GM12878 (cell line): ENCODE data around the gene LIPN. TPM values are rescaled to one million over a fixed set of nuclear protein-coding genes. Genes with fewer than 3 reads are reported as not detected.

Source experiments
- ATAC-seq: fragments of 200-7000 bp; cut with Tn5 transposase; 3 replicates; pipeline ENCODE4 v1.9.1; 2020; ENCODE audit warnings: mild to moderate bottlenecking, moderate library complexity
- BruUV-seq: library from RNA; stranded (reverse); fragments of 400-500 nt; replicated peaks from 2 replicates; lab custom pipeline; 2021; lab: Mats Ljungman, UMichigan
- CTCF ChIA-PET: fragments of 300-600 bp; sonication (Branson Sonifier 250); formaldehyde crosslinking; extraction: SDS; loops from one replicate; lab custom pipeline; 2021; ENCODE audit warnings: inconsistent platforms; lab: Yijun Ruan, JAX
- POLR2A ChIA-PET: fragments of 350-600 bp; formaldehyde crosslinking; extraction: SDS; loops from one replicate; lab custom pipeline; 2021; ENCODE audit warnings: inconsistent platforms; lab: Charles Lee
- RAD21 ChIA-PET: fragments of 300-600 bp; sonication (Branson Sonifier 250); formaldehyde crosslinking; loops from one replicate; lab custom pipeline; 2023; ENCODE audit warnings: antibody characterized with exemption; ENCODE audit not compliant: unreplicated experiment; lab: Charles Lee
- SMC1A ChIA-PET: fragments of 300-600 bp; sonication (Branson Sonifier 250); formaldehyde crosslinking; loops from one replicate; lab custom pipeline; 2023; ENCODE audit not compliant: unreplicated experiment, uncharacterized antibody; lab: Charles Lee
- DNase-seq: peaks from one replicate; pipeline ENCODE4 v3.0.0-alpha.2; 2011; ENCODE audit warnings: low read depth, low spot score
- FAIRE-seq: peaks from 3 replicates; lab custom pipeline; 2011; peaks lifted over from hg19 to GRCh38; lab: Jason Lieb, UNC
- H2AFZ ChIP-seq: 2 replicates; pipeline ENCODE4 v1.6.0; 2011; ENCODE audit warnings: low read depth, low read length, control low read depth; ENCODE audit not compliant: control insufficient read depth
- H3K27ac ChIP-seq: 2 replicates; pipeline ENCODE4 v1.5.1; 2011; ENCODE audit warnings: control low read depth; ENCODE audit not compliant: control insufficient read depth, insufficient read depth
- H3K27me3 ChIP-seq, 2 experiments: replicated peaks in 1 of 2; 2 replicates each; pipeline versions ENCODE4 v1.6.0 to v1.6.1; 2011; ENCODE audit warnings: low read length in 1 of 2; ENCODE audit not compliant: control insufficient read depth in 2 of 2, insufficient read depth in 2 of 2
- H3K36me3 ChIP-seq, 2 experiments: 2 replicates each; pipeline ENCODE4 v1.5.1; 2011; ENCODE audit warnings: low read length in 1 of 2; ENCODE audit not compliant: control insufficient read depth in 2 of 2, insufficient read depth in 2 of 2
- H3K4me1 ChIP-seq: 2 replicates; pipeline ENCODE4 v1.6.1; 2011; ENCODE audit warnings: mild to moderate bottlenecking, low read length, moderate library complexity, mixed read lengths; ENCODE audit not compliant: control insufficient read depth, insufficient read depth
- H3K4me2 ChIP-seq: 2 replicates; pipeline ENCODE4 v1.6.0; 2011; ENCODE audit warnings: control low read depth; ENCODE audit not compliant: control insufficient read depth, insufficient read depth
- H3K4me3 ChIP-seq: fragments of 200-600 bp; sonication (generic); 2 replicates; pipeline ENCODE4 v1.5.1; 2016
- H3K79me2 ChIP-seq: 2 replicates; pipeline ENCODE4 v1.6.0; 2011; ENCODE audit warnings: low read length; ENCODE audit not compliant: control insufficient read depth, insufficient read depth
- H3K9ac ChIP-seq: 2 replicates; pipeline ENCODE4 v1.8.0; 2011; ENCODE audit warnings: low read length, control low read depth, mixed read lengths; ENCODE audit not compliant: control insufficient read depth, insufficient read depth
- H3K9me3 ChIP-seq: replicated peaks from 3 replicates; pipeline ENCODE4 v1.5.1; 2011; ENCODE audit warnings: mild to moderate bottlenecking, low read length; ENCODE audit not compliant: control insufficient read depth, insufficient read depth
- H4K20me1 ChIP-seq: 2 replicates; pipeline ENCODE4 v1.6.0; 2011; ENCODE audit not compliant: control insufficient read depth, insufficient read depth
- CBFB ChIP-seq: IDR thresholded peaks from 2 replicates; pipeline ENCODE4 v1.6.1; 2016; ENCODE audit warnings: antibody characterized with exemption, low read depth
- CREB1 ChIP-seq: IDR thresholded peaks from 2 replicates; pipeline ENCODE4 v1.6.1; 2012; ENCODE audit warnings: low read depth, mild to moderate bottlenecking, inconsistent platforms
- EGR1 ChIP-seq, 2 experiments: IDR thresholded peaks; 1 replicate in 1 of 2; 2 replicates in 1 of 2; pipeline ENCODE4 v1.6.1; 2011 to 2012; ENCODE audit warnings: low read depth in 2 of 2, low read length in 2 of 2, borderline replicate concordance in 1 of 2, mild to moderate bottlenecking in 1 of 2, moderate library complexity in 1 of 2
- ESRRA ChIP-seq: IDR thresholded peaks from 2 replicates; pipeline ENCODE4 v1.6.1; 2012; ENCODE audit warnings: mild to moderate bottlenecking, low read length, improper control_type of control experiment
- GATAD2B ChIP-seq: fragments of 450-650 bp; conservative IDR thresholded peaks from 2 replicates; pipeline ENCODE4 v1.6.1; 2017; ENCODE audit warnings: low read depth, mild to moderate bottlenecking, moderate library complexity
- HCFC1 ChIP-seq: fragments of 150-350 bp; IDR thresholded peaks from 2 replicates; pipeline ENCODE4 v1.6.1; 2014; ENCODE audit warnings: low read length
- HDAC2 ChIP-seq: fragments of 200-600 bp; sonication (generic); IDR thresholded peaks from 2 replicates; pipeline ENCODE4 v1.6.1; 2017
- KAT2A ChIP-seq: conservative IDR thresholded peaks from 2 replicates; pipeline ENCODE4 v1.6.1; 2011; ENCODE audit warnings: low read depth, low read length; ENCODE audit not compliant: control insufficient read depth
- KDM1A ChIP-seq: fragments of 200-600 bp; sonication (generic); IDR thresholded peaks from 2 replicates; pipeline ENCODE4 v1.6.1; 2016; ENCODE audit warnings: borderline replicate concordance
- MXI1 ChIP-seq: fragments of 150-350 bp; IDR thresholded peaks from 2 replicates; pipeline ENCODE4 v1.6.1; 2011; ENCODE audit warnings: low read depth, mild to moderate bottlenecking, inconsistent platforms, low read length, improper control_type of control experiment
- SMAD1 ChIP-seq: fragments of 450-650 bp; IDR thresholded peaks from 2 replicates; pipeline ENCODE4 v1.6.1; 2018; ENCODE audit warnings: mild to moderate bottlenecking, low read depth; ENCODE audit not compliant: partially characterized antibody
- STAT1 ChIP-seq: fragments of 450-650 bp; conservative IDR thresholded peaks from 2 replicates; pipeline ENCODE4 v1.6.1; 2014; ENCODE audit warnings: antibody characterized with exemption, mild to moderate bottlenecking
- TARDBP ChIP-seq: IDR thresholded peaks from 2 replicates; pipeline ENCODE4 v1.6.1; 2016; ENCODE audit warnings: borderline replicate concordance
- TBL1XR1 ChIP-seq: IDR thresholded peaks from 2 replicates; pipeline ENCODE4 v1.6.1; 2012; ENCODE audit warnings: low read depth, low read length, improper control_type of control experiment
- TCF12 ChIP-seq: IDR thresholded peaks from 2 replicates; pipeline ENCODE4 v1.6.1; 2011; ENCODE audit warnings: low read depth, mild to moderate bottlenecking, low read length
- ZNF24 ChIP-seq: fragments of 450-650 bp; IDR thresholded peaks from 2 replicates; pipeline ENCODE4 v1.6.1; 2017; ENCODE audit warnings: antibody characterized with exemption, mild to moderate bottlenecking
- ZNF274 ChIP-seq: IDR thresholded peaks from one replicate; pipeline ENCODE4 v1.8.0; 2011; ENCODE audit not compliant: insufficient read length, insufficient read depth
- WGBS: methylation state at CpG from one replicate; pipeline ENCODE4 v1.1.6; 2016; ENCODE audit warnings: low lambda C conversion rate; ENCODE audit not compliant: insufficient replicate concordance, insufficient coverage; ENCODE audit errors: missing lambda C conversion rate; 5-methylcytosine and 5-hydroxymethylcytosine counted together
- in situ Hi-C: fragments of 300-500 bp; cut with MboI; formaldehyde crosslinking; loops from 9 replicates; pipeline ENCODE4 v1.14.3; 2018; ENCODE audit warnings: mixed read lengths
- intact Hi-C: fragments of 100-400 bp; cut with micrococcal nuclease; formaldehyde crosslinking; loops from one replicate; pipeline ENCODE4 v1.14.2; 2022; ENCODE audit not compliant: unreplicated experiment
- polyA plus RNA-seq, 11 experiments: library from polyadenylated mRNA; depleted of rRNA in 4 of 11; unstranded in 6 of 11; stranded (reverse) in 5 of 11; fragments of >200 nt; fragmentation: Nextera tagmentation in 4 of 11; fragmentation: Illumina TruSeq in 1 of 11; extraction: Ambion mirVana in 4 of 11; extraction: Trizol in 1 of 11; gene quantifications; 1 replicate in 1 of 11; 2 replicates in 10 of 11; pipeline versions ENCODE4 v1.2.1 to v1.2.3, GENCODE V29; 2011 to 2016; ENCODE audit warnings: inconsistent platforms in 2 of 11, missing spikeins in 2 of 11, low read depth in 1 of 11
- total RNA-seq, 4 experiments: library from RNA; depleted of rRNA in 3 of 4; stranded (reverse); fragments of >200 nt in 3 of 4; fragmentation: Illumina TruSeq in 1 of 4; extraction: Trizol in 1 of 4; gene quantifications; 2 replicates each; pipeline versions ENCODE4 v1.2.1 to v1.2.3, GENCODE V29; 2013 to 2021
- TF ChIP-seq, protein P1 (sequence below): IDR thresholded peaks from 2 replicates; pipeline ENCODE4 v1.6.1; 2012; ENCODE audit warnings: low read depth, low read length, improper control_type of control experiment
- TF ChIP-seq, protein P2 (sequence below): fragments of 450-650 bp; IDR thresholded peaks from 2 replicates; pipeline ENCODE4 v1.6.1; 2016; ENCODE audit warnings: mild to moderate bottlenecking
- TF ChIP-seq, protein P3 (sequence below): fragments of 450-650 bp; IDR thresholded peaks from 2 replicates; pipeline ENCODE4 v1.6.1; 2018; ENCODE audit warnings: mild to moderate bottlenecking, low read depth, moderate library complexity; ENCODE audit not compliant: partially characterized antibody

LIPN gene
- total and polyA plus RNA-seq, 10 of the 15 experiments (the other 5 are each of a cell fraction or from before 2014, with no cell fraction given), result 0.06 to 0.23 TPM; not detected in 8

DNA sequence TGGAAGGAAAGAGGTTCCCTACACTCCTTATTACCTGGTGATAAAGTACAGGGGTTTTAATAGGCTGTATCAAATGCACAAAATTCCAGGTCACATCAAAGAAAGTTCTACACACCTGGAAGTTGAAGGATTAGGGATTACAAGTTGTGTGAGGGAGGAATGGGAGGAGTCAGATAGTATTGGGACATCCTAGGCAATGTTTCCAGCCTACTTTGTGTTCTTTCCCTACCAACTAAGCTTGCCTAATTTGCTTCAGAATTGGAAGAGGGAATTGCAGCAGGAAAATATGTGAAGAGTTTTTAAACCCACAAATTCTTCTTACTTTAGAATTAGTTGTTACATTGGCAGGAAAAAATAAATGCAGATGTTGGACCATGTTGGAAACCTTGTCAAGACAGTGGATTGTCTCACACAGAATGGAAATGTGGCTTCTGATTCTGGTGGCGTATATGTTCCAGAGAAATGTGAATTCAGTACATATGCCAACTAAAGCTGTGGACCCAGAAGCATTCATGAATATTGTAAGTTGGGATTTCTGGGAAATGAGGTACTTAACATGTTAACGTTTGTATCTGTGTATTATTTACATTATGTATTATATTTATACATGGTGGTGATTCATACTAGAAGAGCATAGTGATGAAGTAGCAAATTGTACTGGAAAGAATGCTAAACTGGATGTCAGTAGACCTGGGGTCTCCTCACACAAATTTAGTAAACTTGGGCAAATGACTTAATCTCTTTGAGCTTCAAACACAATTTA is 42.9 kb downstream of the LIPN start, which contains the start of gene LIPM (continued):
- TF ChIP-seq, protein P1, sequence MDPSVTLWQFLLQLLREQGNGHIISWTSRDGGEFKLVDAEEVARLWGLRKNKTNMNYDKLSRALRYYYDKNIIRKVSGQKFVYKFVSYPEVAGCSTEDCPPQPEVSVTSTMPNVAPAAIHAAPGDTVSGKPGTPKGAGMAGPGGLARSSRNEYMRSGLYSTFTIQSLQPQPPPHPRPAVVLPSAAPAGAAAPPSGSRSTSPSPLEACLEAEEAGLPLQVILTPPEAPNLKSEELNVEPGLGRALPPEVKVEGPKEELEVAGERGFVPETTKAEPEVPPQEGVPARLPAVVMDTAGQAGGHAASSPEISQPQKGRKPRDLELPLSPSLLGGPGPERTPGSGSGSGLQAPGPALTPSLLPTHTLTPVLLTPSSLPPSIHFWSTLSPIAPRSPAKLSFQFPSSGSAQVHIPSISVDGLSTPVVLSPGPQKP, result no peak
- TF ChIP-seq GATAD2B, result no peak
- TF ChIP-seq CREB1, result no peak
- TF ChIP-seq ZNF24, result no peak
- no peak for TF ChIP-seq STAT1
- TF ChIP-seq ZNF274, result no peak
- TF ChIP-seq, protein P2, sequence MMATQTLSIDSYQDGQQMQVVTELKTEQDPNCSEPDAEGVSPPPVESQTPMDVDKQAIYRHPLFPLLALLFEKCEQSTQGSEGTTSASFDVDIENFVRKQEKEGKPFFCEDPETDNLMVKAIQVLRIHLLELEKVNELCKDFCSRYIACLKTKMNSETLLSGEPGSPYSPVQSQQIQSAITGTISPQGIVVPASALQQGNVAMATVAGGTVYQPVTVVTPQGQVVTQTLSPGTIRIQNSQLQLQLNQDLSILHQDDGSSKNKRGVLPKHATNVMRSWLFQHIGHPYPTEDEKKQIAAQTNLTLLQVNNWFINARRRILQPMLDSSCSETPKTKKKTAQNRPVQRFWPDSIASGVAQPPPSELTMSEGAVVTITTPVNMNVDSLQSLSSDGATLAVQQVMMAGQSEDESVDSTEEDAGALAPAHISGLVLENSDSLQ, result no peak
- TF ChIP-seq KDM1A, result no peak

DNA sequence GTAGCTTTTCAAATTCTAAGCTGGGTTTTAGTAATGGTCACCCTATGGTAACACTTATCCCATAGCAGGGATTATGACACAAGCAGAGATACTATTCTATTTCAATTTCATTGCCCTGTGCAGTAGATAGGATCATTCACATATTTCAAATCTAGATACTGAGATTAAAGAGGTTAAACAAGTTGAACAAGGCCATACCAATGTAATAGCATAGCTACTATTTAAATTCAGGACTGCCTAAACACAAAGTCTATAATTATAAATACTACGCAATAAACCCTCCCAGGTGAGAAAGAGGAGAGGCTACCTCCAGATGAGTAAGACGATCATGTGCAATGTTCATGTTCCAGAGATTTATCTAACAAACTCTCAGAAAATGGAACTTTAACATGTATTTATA is 43.8 kb downstream of the LIPN start:
- Histone ChIP-seq H3K79me2 (no peaks in the 10 kb centered on the region), H3K27ac (no peak overlapping the region), H3K4me3 (no peak overlapping the region), H4K20me1 (no peaks in the 10 kb centered on the region), H3K9me3 (no peaks in the 10 kb centered on the region), H3K9ac (no peak overlapping the region), H3K36me3 (no peaks in the 10 kb centered on the region), H3K27me3 (no peaks in the 10 kb centered on the region), H3K4me2 (no peak overlapping the region), H2AFZ (no peak overlapping the region), H3K4me1 (no peaks in the 10 kb centered on the region)
- RAD21 ChIA-PET, result interaction anchor here (1.2 kb wide), 1 partner anchor 75 kb away, joined by 4 read pairs; no protein-coding TSS in a partner anchor
- FAIRE-seq (no peak), ATAC-seq (no peak), DNase-seq (no peak)
- CTCF ChIA-PET, result interaction anchor here (1.2 to 2.4 kb wide), 2 partner anchors 75 to 116 kb away, joined by 4 to 8 read pairs; no protein-coding TSS in a partner anchor
- POLR2A ChIA-PET, result interaction anchor here (0.6 to 0.7 kb wide), 2 partner anchors 104 to 115 kb away, joined by 5 to 10 read pairs; no protein-coding TSS in a partner anchor
- no TSS peak for BruUV-seq
- WGBS, result 95% methylated on average over 2 of the region's 2 CpGs
- in situ Hi-C loops, result no loop called here
- SMC1A ChIA-PET, result interaction anchor here (1.0 kb wide), 1 partner anchor 9 kb away, joined by 3 read pairs; no protein-coding TSS in a partner anchor
- intact Hi-C loops, result no loop called here
- TF ChIP-seq HCFC1 (no peak), TCF12 (no peak), EGR1 (IDR thresholded peaks at IDR 0.05; ENCODE audit: borderline replicate concordance in 1 of 2, low read depth in 2 of 2, low read length in 2 of 2) (no peak), TARDBP (no peak), ESRRA (no peak), HDAC2 (no peak), MXI1 (no peak), SMAD1 (no peak), TBL1XR1 (no peak), KAT2A (no peak), CBFB (no peak)
- TF ChIP-seq, protein P3, sequence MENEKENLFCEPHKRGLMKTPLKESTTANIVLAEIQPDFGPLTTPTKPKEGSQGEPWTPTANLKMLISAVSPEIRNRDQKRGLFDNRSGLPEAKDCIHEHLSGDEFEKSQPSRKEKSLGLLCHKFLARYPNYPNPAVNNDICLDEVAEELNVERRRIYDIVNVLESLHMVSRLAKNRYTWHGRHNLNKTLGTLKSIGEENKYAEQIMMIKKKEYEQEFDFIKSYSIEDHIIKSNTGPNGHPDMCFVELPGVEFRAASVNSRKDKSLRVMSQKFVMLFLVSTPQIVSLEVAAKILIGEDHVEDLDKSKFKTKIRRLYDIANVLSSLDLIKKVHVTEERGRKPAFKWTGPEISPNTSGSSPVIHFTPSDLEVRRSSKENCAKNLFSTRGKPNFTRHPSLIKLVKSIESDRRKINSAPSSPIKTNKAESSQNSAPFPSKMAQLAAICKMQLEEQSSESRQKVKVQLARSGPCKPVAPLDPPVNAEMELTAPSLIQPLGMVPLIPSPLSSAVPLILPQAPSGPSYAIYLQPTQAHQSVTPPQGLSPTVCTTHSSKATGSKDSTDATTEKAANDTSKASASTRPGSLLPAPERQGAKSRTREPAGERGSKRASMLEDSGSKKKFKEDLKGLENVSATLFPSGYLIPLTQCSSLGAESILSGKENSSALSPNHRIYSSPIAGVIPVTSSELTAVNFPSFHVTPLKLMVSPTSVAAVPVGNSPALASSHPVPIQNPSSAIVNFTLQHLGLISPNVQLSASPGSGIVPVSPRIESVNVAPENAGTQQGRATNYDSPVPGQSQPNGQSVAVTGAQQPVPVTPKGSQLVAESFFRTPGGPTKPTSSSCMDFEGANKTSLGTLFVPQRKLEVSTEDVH, result no peak
